ENCODE measurements around the gene SNX9.
"Not testable (repeated sequence)": the region's sequence is repeated elsewhere in the genome, so short reads cannot be mapped to it uniquely, and the experiment has no call there.

The SNX9 gene

DNA sequence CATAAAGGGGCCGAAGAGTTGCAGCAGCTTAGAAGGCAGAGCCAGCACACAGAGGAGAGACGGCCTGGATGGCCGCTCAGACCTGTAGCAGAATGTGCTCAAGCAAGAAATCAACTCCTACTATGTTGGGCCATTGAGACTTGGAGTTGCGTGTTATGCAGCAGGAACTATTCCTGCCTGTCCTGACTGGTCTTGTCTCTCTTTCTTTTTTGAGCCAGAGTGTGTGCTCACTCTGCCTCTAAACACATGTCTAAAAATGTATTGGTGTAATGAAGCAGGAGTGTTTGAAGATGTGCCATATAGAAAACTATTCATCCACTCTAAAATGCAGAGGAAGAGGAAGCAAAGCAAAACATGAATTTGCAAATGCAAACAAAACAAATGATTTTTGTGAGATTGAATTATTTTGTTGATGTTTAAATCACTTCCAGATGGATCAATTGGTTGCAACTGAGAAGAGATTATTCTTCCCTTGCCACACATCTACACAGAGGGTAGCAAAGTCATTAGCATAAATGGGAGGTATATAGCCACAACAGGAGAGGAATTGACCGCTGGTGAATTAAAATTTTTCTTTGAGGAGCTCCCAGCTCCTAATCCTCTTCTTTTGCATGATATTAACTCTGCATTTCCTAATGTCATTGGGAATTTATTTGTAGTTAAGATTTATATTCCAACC is 138.2 kb downstream of the SNX9 start:
- Mint-ChIP-seq H3K4me1 (ENCODE audit: low read depth) (peaks cover 27% of the 10 kb centered on the region), H3K9me3 (peaks cover 16% of the 10 kb centered on the region), H3K36me3 (ENCODE audit: low read depth) (peaks cover 5% of the 10 kb centered on the region), H3K27ac (no peak overlapping the region), H3K27me3 (no peaks in the 10 kb centered on the region), H3K4me3 (no peak overlapping the region)
- no peak for DNase-seq

GRCh38 chr6:157961832-157962575 is 139.0 kb downstream of the SNX9 start:
- Mint-ChIP-seq H3K4me1 (ENCODE audit: low read depth) (peaks cover 27% of the 10 kb centered on the region), H3K27ac (peak overlapping the region; percentile 85), H3K36me3 (ENCODE audit: low read depth) (peaks cover 5% of the 10 kb centered on the region), H3K9me3 (peaks cover 16% of the 10 kb centered on the region), H3K27me3 (no peaks in the 10 kb centered on the region), H3K4me3 (peak overlapping the region; percentile 41)
- DNase-seq: peak; percentile 32

GRCh38 chr6:157962601-157963302 is 139.7 kb downstream of the SNX9 start:
- Mint-ChIP-seq H3K27me3 (no peaks in the 10 kb centered on the region), H3K4me1 (ENCODE audit: low read depth) (peaks cover 27% of the 10 kb centered on the region), H3K27ac (peak overlapping the region; percentile 85), H3K4me3 (peak overlapping the region; percentile 41), H3K9me3 (peaks cover 16% of the 10 kb centered on the region), H3K36me3 (ENCODE audit: low read depth) (peaks cover 5% of the 10 kb centered on the region)
- DNase-seq: peak; percentile 46

DNA sequence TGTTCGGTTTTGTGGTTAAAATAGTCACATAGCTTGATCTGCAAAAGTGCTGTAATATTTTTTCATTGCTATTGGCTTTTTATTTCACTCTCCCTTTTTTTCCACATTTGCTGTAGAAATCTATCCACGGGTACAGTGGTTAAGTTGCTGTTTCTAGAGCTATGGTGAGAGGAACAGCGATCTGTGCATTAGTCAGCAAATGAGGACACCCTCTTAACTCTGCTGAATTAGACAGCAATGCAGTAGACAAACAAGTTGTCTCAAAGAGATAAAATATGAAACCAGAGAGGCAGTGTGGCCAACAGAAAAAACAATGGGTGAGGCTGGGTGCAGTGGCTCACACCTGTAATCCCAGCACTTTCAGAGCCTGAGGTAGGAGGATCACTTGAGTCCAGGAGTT is 141.1 kb downstream of the SNX9 start:
- no peak overlapping the region for H3K4me3 Mint-ChIP-seq
- no peak overlapping the region for H3K27ac Mint-ChIP-seq
- H3K36me3 Mint-ChIP-seq (ENCODE audit: low read depth): peaks cover 2% of the 10 kb centered on the region
- H3K27me3 Mint-ChIP-seq: no peaks in the 10 kb centered on the region
- H3K4me1 Mint-ChIP-seq (ENCODE audit: low read depth): peaks cover 30% of the 10 kb centered on the region
- peak; percentile 21 for DNase-seq
- H3K9me3 Mint-ChIP-seq: peaks cover 9% of the 10 kb centered on the region

DNA sequence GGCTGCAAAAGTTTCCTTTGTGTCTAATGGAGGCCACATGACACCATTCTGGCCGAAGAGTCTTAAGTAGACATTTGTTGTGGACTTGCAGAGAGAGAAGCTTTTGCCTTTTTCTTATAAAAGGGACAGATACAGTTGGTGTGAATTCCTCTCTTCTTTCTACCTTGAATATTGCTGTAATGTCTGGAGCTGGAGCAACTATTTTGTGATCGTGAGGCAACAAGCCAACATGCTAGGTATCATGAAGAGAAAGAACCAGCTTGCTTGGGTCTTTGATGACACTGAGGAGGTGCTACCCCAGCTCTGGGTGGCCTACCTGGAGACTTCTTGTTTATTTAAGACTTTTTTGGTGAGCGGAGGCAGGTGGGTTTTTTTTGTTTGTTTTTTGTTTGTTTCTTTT is 142.3 kb downstream of the SNX9 start:
- no peak for DNase-seq
- H3K27me3 Mint-ChIP-seq: no peaks in the 10 kb centered on the region

DNA sequence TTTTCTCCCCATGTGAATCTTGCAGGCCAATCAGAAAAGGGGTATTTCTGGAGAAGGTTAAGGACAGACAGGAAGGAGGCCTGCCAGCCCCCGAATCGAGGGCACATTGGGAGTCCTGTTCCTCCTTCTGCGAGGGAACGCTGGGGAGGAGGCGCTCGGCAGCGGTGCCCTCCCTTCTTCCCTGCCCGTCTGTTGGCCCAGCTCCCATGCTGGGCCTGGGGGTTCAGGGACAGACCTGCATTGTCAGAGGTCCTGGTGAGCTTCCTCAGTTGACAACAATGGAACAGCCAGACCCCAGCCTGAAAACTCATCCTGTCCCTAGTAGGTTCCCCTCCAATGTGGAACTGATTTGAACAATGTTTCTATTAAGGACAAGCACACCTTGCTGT is 143.5 kb downstream of the SNX9 start:
- peak; percentile 15 for DNase-seq
- peaks cover under 1% of the 10 kb centered on the region for H3K27me3 Mint-ChIP-seq
- H3K4me3 Mint-ChIP-seq: no peak overlapping the region
- H3K4me1 Mint-ChIP-seq (ENCODE audit: low read depth): peaks cover 27% of the 10 kb centered on the region
- no peaks in the 10 kb centered on the region for H3K36me3 Mint-ChIP-seq (ENCODE audit: low read depth)
- no peaks in the 10 kb centered on the region for H3K9me3 Mint-ChIP-seq
- H3K27ac Mint-ChIP-seq: no peak overlapping the region

More for the DNA sequence above, 142.3 kb downstream of the SNX9 start:
- Mint-ChIP-seq H3K4me3 (no peak overlapping the region), H3K36me3 (ENCODE audit: low read depth) (no peaks in the 10 kb centered on the region), H3K9me3 (no peaks in the 10 kb centered on the region), H3K4me1 (ENCODE audit: low read depth) (peaks cover 32% of the 10 kb centered on the region), H3K27ac (no peak overlapping the region)

DNA sequence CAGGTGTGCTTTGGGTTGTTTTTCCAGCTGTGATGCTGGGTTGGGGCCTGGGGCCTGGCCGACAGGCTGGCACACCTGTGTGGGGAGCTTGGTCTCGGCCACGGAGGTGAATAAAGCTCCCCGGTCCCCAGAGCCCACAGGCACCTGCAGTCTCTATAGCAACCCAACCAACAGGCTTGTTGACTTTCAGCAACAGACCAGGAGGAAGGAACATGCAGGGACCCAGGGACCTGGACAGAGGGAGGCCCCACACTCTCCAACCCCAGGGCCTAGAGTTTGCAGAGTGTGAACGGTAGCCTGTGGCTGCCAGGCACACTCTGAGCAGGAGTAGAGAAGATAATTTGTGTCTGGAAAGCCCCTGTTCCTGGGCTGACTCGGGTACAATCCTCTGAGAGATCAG is 144.0 kb downstream of the SNX9 start:
- peak; percentile 25 for DNase-seq
- H3K27me3 Mint-ChIP-seq: peaks cover 2% of the 10 kb centered on the region
- no peak overlapping the region for H3K27ac Mint-ChIP-seq
- H3K36me3 Mint-ChIP-seq (ENCODE audit: low read depth): no peaks in the 10 kb centered on the region
- H3K9me3 Mint-ChIP-seq: no peaks in the 10 kb centered on the region
- no peak overlapping the region for H3K4me3 Mint-ChIP-seq
- peaks cover 24% of the 10 kb centered on the region for H3K4me1 Mint-ChIP-seq (ENCODE audit: low read depth)

DNA sequence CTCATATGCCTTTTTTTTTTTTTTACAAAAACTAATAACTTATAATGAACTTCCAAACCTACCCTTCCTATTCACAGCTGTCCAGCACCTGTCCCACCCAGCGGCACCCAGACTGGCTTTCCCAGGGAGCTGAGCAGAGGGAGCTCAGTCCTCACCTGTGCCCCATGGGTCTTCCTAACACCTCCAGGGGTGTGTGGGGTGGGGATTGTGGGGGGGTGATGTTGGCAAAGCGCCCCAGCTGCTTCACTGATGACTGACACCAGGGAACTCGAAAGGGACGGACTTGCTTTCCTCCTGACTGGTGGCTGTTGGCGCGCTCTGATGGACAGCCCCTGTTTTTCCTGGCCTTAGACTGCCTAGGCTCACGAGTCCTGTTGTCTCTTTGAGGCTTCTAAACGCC is 144.4 kb downstream of the SNX9 start:
- no peak overlapping the region for H3K27ac Mint-ChIP-seq
- H3K36me3 Mint-ChIP-seq (ENCODE audit: low read depth): no peaks in the 10 kb centered on the region
- H3K9me3 Mint-ChIP-seq: no peaks in the 10 kb centered on the region
- DNase-seq: peak; percentile 22
- H3K4me1 Mint-ChIP-seq (ENCODE audit: low read depth): peaks cover 21% of the 10 kb centered on the region
- H3K4me3 Mint-ChIP-seq: no peak overlapping the region
- H3K27me3 Mint-ChIP-seq: peaks cover 2% of the 10 kb centered on the region

DNA sequence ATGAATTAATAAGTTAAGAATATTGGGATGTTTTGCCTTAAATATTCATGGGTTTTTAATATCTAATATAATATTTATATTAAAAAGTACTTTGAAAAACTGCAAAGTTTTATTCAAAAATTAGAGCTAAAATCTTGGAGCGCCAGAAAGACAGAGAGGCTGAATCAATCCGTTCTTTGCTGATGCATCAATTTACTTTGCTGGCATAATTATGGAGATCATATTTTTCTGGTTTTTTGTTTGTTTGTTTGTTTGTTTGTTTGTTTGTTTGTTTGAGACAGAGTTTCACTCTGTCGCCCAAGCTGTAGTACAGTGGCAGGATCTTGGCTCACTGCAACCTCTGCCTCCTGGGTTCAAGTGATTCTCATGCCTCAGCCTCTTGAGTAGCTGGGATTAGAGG is 149.1 kb downstream of the SNX9 start:
- H3K27me3 Mint-ChIP-seq; H3K4me1 Mint-ChIP-seq (ENCODE audit: low read depth); H3K4me3 Mint-ChIP-seq; H3K9me3 Mint-ChIP-seq; H3K36me3 Mint-ChIP-seq (ENCODE audit: low read depth); DNase-seq; H3K27ac Mint-ChIP-seq: not testable (repeated sequence)

GRCh38 chr6:157974341-157974894 is 151.4 kb downstream of the SNX9 start:
- Mint-ChIP-seq H3K9me3 (no peaks in the 10 kb centered on the region), H3K27me3 (peaks cover 2% of the 10 kb centered on the region), H3K36me3 (ENCODE audit: low read depth) (no peaks in the 10 kb centered on the region), H3K4me3 (no peak overlapping the region), H3K4me1 (ENCODE audit: low read depth) (no peaks in the 10 kb centered on the region), H3K27ac (no peak overlapping the region)
- DNase-seq: peak; percentile 19

- peaks cover under 1% of the 10 kb centered on the region for H3K4me1 Mint-ChIP-seq (ENCODE audit: low read depth)
- H3K27ac Mint-ChIP-seq: no peak overlapping the region
- H3K27me3 Mint-ChIP-seq: peaks cover 2% of the 10 kb centered on the region
- no peaks in the 10 kb centered on the region for H3K9me3 Mint-ChIP-seq
- no peak for DNase-seq
- no peak overlapping the region for H3K4me3 Mint-ChIP-seq
- H3K36me3 Mint-ChIP-seq (ENCODE audit: low read depth): no peaks in the 10 kb centered on the region
Measured at GRCh38 chr6:157974967-157975366, 151.9 kb downstream of the SNX9 start.

DNA sequence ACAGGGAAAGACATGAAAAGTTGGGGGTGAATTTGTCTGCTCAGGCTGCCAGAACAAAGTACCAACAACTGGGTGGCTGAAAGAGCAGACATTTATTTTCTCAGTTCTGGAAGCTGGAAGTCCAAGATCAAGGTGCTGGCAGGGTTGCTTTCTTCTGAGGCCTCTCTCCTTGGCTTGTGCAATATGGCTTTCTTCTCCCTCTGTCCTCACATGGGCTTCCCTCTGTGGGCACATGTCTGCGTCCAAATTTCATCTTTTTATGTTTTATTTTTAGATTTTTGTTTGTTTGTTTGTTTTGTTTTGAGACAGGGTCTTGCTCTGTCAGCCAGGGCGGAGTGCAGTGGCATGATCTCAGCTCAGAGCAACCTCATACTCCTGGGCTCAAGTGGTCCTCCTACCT is 152.4 kb downstream of the SNX9 start:
- Mint-ChIP-seq H3K27me3 (peaks cover 2% of the 10 kb centered on the region), H3K4me3 (no peak overlapping the region), H3K27ac (no peak overlapping the region), H3K4me1 (ENCODE audit: low read depth) (peaks cover 6% of the 10 kb centered on the region), H3K9me3 (no peaks in the 10 kb centered on the region), H3K36me3 (ENCODE audit: low read depth) (no peaks in the 10 kb centered on the region)
- DNase-seq: no peak

DNA sequence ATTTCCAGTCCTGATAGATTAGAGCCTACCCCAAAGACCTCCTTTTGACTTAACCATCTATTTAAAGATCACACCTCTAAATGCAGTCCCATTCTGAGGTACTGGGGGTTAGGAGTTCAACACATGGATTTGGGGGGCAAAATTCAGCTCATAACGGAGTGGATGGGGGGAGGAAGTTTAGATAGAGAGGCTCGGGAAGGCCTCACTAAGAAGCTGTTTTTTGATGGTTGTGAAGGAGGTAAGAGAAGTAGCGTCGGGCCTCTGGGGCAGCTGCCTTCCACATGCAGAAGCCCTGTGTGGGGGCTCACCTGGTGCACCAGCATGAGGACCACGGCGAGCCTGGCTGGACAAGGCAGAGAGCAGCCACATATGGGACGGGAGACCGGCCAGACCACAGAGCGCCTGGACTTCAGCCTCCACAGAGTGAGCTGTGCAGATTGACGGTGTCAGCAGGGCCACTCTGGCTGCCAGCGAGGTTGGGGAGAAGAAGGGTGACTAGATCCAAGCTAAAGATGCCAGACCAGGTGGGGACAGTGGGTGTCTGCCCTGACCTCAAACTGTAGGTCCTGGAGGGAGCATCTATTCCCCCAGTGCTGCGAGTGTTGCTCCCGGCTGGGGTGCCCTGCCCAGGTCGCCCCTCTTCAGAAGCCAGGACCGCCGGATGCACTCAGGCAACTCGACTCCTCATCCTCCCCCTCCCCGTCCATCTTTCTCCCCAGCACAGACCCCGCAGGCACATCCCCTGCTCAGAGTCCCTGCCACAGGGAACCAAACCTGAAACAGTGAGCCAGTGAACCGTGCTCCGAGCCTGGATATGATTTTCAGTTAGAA is 153.5 kb downstream of the SNX9 start:
- DNase-seq: no peak
- Mint-ChIP-seq H3K4me3 (no peak overlapping the region), H3K36me3 (ENCODE audit: low read depth) (no peaks in the 10 kb centered on the region), H3K4me1 (ENCODE audit: low read depth) (peaks cover 15% of the 10 kb centered on the region), H3K9me3 (no peaks in the 10 kb centered on the region), H3K27ac (no peak overlapping the region), H3K27me3 (peaks cover 2% of the 10 kb centered on the region)

GRCh38 chr6:157977176-157977804 is 154.2 kb downstream of the SNX9 start:
- Mint-ChIP-seq H3K4me1 (ENCODE audit: low read depth) (peaks cover 16% of the 10 kb centered on the region), H3K27me3 (no peaks in the 10 kb centered on the region), H3K9me3 (no peaks in the 10 kb centered on the region), H3K4me3 (no peak overlapping the region), H3K36me3 (ENCODE audit: low read depth) (peaks cover under 1% of the 10 kb centered on the region), H3K27ac (no peak overlapping the region)
- DNase-seq: no peak
